ENCODE data around the gene PALD1. TPM values are rescaled to one million over a fixed set of nuclear protein-coding genes. Genes with fewer than 3 reads are reported as not detected.
A peak's percentile ranks its signal among the peaks of the same experiment; 100 is the strongest.

PALD1 gene
- total and polyA plus RNA-seq, 2 of the 13 experiments (the other 11 are each of a cell fraction or from before 2014, with no cell fraction given): 0.07 to 0.09 TPM

DNA sequence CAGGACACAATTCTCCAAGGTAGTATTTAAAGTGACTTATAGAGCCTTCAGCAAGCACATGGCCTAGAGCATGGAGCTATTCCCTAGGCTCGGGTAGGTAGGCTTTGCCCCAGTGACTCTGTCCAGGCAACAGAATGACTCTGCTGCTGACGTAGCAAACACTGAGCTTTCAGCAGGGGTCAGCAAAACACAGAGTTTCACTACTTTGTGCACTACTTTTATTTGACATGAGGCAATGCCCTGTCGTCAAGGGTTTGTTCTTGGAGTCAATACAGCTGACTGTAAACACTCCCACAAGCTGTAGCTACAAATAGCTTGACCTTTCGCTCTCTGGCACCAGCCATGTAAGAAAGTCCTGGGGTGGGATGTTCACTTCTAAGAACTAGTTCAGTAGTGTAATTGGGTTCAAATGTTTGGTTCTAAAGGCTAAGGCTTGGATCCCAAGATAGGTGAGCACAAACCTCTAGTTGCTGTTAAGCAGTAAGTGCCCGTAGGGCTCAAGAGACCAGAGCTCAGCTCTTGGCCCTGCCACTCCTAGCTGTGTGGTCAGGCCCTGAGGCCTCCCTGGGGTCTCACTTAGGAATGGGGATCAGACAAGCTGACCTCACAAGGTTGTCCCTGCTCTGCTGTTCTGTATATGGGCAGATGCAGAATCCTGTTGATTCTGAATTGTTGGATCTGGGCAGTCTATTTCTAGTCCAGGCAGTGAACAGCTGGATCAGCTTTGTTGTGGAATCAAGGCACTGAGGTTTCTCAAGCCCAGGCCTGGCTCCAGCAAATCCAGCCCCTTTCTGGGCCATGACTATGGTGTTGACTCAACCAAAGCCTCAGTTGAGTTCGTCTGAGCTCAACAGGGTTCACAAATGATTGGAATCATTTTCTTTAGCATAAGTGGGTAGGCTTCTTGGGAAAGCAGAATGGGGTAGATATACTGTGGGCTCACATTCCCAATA lies 47.8 kb upstream of the PALD1 start (continued):
- TF ChIP-seq FOXK2 (IDR thresholded peaks at IDR 0.05): no peak
- no peak for TF ChIP-seq ZNF788 (CRISPR knock-in tag; IDR thresholded peaks at IDR 0.05; ENCODE audit: borderline replicate concordance)
- TF ChIP-seq U2AF2 (IDR thresholded peaks at IDR 0.05; ENCODE audit: low read depth, low read length): no peak
- no peak for TF ChIP-seq ZNF792 (CRISPR knock-in tag; IDR thresholded peaks at IDR 0.05)
- TF ChIP-seq ZNF546 (CRISPR knock-in tag; conservative IDR thresholded peaks at IDR 0.05): no peak
- no peak for TF ChIP-seq ZNF225 (CRISPR knock-in tag; IDR thresholded peaks at IDR 0.05)
- TF ChIP-seq, protein P1, sequence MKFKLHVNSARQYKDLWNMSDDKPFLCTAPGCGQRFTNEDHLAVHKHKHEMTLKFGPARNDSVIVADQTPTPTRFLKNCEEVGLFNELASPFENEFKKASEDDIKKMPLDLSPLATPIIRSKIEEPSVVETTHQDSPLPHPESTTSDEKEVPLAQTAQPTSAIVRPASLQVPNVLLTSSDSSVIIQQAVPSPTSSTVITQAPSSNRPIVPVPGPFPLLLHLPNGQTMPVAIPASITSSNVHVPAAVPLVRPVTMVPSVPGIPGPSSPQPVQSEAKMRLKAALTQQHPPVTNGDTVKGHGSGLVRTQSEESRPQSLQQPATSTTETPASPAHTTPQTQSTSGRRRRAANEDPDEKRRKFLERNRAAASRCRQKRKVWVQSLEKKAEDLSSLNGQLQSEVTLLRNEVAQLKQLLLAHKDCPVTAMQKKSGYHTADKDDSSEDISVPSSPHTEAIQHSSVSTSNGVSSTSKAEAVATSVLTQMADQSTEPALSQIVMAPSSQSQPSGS (CRISPR knock-in tag; IDR thresholded peaks at IDR 0.05): 0 out of 2 replicates have a peak, but pooled peaks have one; percentile 8
- no peak for TF ChIP-seq ARNT2 (CRISPR knock-in tag; IDR thresholded peaks at IDR 0.05; ENCODE audit: low read depth)
- TF ChIP-seq CHD4 (IDR thresholded peaks at IDR 0.05; ENCODE audit: borderline replicate concordance, low read length): no peak
- no peak for TF ChIP-seq TARDBP (CRISPR knock-in tag; IDR thresholded peaks at IDR 0.05)
- no peak for TF ChIP-seq ZFP41 (CRISPR knock-in tag; IDR thresholded peaks at IDR 0.05; ENCODE audit: borderline replicate concordance)
- peak; percentile 98 for TF ChIP-seq MAFF (IDR thresholded peaks at IDR 0.05; ENCODE audit: low read depth, low read length)
- TF ChIP-seq THAP7 (CRISPR knock-in tag; IDR thresholded peaks at IDR 0.05): no peak
- peak; percentile 98 for TF ChIP-seq HHEX (CRISPR knock-in tag; IDR thresholded peaks at IDR 0.05)
- no peak for TF ChIP-seq BCLAF1 (IDR thresholded peaks at IDR 0.05)
- TF ChIP-seq MZF1 (CRISPR knock-in tag; IDR thresholded peaks at IDR 0.05; ENCODE audit: borderline replicate concordance): no peak
- TF ChIP-seq CREM (IDR thresholded peaks at IDR 0.05): peak; percentile 80
- TF ChIP-seq CREM (CRISPR knock-in tag; IDR thresholded peaks at IDR 0.05): no peak

Data from HepG2 (cell line).